Hematopoietic multipotent progenitor cell treated with erythropoietin and hydrocortisone succinate and interleukin-3 and kit ligand, for 6 days (in vitro differentiated cells): ENCODE results near the gene DLAT.

ENCODE experiments used
- DNase-seq: peaks from one replicate; pipeline ENCODE4 v3.0.0-alpha.2; 2015

DLAT gene

DNA sequence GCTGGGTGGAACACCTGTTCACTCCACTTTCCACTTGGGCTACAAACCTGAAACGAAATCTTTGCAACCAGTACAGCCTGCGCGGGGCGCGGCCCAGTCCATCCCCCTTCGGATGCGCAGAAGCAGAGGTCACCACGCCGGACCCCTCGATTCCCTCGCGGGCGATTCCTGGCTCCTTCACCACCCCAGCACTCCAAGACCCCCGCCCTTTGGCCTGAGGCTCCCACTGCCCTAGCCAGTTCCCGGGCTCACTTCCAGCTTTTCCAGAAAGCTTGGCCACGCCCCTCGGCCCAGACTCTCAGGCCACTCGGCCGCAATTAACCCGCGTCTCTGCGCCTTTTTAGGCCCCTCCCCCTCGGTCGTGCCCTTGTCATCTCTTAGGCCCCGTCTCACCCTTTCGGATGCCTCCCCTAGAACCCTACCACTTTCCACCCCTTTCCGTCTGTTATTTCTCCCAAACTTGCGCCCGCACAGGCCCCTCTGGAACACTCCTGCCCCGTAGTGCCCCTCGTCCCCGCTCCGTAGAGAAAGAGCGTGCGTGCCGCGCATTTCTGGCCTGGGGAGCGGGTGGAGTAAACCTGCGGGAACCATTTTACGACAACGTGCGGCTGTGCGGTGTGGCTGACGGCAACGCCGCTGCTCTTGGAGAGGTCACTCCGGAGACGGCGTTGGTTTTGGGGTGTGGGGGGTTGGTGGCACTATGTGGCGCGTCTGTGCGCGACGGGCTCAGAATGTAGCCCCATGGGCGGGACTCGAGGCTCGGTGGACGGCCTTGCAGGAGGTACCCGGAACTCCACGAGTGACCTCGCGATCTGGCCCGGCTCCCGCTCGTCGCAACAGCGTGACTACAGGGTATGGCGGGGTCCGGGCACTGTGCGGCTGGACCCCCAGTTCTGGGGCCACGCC lies at the start of gene DLAT:
TSS of gene DLAT (plus strand) at position 636 of the 906 bp plus-strand sequence. CDS start at position 701, 65 bp downstream.
- DNase-seq, result peak; percentile 97

DNA sequence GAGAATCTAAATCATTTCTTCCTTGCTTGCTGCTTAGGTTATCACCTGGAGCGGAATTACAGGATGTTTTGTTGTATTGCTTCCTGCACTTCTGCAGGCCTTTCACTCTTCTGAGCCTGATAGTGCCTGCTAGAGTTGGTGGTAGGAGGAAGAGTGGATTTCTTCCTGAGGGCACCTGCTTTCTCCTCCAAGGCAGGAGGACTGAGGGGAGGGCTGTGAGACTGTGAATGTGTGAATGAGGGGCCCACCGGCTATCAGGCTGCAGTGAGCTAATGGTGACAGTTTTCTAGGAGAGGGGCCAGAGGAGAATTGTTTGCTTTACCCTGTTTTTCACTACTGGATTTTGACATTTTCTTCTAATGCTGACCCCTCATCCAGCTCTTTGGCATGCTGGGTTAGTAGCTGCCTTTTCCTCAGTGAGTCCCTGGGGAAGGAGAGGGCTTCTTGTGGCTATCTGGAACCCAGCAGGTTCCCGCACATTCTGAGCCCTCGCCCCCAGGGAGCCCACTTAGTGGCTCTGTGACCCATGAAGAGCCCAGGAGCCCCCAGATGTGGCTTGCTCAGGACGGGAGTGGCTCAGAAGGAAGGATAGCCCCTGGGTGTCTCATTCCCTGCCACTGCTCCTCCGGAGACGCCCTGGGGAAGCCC lies 49.0 kb upstream of the DLAT start:
- no peak for DNase-seq

DNA sequence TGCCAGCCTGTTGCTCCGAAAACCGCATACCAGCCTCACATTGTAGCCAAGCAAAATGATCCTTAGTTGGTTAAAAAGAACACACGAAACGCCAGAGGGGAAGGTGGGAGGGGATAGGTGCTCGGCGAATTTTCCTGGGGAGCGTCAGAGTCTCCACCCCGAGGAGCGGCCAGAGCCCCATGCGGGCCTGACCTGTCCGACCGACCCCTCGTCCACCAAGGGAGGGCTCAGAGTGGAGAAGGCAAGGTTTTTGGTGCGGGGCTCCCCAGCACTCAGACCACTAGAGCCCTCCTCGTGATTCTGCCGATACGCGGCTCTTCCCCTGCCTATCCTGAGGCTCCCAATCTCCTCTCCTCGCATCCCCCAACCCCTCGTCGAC lies 48.5 kb upstream of the DLAT start:
- no peak for DNase-seq

GRCh38 chr11:111977146-111978027 lies 47.8 kb upstream of the DLAT start:
- peak; percentile 35 for DNase-seq

- no peak for DNase-seq
Measured at GRCh38 chr11:111978028-111978771, 47.0 kb upstream of the DLAT start.

DNA sequence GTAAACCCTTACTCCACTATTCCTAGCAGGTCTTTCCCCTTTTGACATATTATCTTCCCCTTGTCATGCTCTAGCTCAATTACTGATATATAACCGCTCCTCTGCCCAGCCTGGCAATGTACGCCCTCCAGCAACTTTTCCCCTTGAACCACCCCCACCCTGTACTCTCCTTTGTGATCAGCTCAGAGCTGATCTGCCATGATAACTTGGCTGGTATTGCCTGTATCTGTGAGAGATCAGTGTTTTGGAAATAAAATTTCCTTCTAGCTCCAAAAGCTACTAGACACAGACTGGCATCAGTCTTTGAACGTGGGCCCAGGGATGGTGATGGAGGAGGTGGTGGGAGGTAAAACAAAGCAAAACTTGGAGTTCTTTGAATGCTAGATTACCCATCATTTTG lies 45.1 kb upstream of the DLAT start:
- no peak for DNase-seq

DNA sequence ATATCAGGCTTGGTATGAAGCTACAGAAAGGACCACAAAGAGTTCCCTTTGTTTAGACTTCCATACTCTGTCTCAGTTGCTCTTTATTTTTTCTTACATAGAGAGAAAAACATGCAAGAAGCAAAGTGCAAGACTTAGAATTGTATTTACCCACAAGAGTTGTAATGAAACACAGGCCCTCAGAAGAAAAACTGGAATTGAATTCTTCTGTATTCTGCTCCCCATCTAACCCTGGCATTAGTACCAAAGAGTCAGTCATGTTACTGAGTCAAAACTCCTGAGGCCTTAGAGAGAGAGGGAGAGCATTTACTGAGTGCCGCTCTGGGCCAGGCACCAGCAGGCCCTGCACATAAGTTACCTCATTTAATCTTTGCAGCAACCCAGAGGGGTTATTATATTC lies 43.9 kb upstream of the DLAT start:
- DNase-seq, result no peak

- DNase-seq, result peak; percentile 77
Measured at GRCh38 chr11:111982019-111982464, 43.2 kb upstream of the DLAT start.

- DNase-seq, result no peak
Measured at GRCh38 chr11:111982541-111983186, 42.5 kb upstream of the DLAT start.

DNA sequence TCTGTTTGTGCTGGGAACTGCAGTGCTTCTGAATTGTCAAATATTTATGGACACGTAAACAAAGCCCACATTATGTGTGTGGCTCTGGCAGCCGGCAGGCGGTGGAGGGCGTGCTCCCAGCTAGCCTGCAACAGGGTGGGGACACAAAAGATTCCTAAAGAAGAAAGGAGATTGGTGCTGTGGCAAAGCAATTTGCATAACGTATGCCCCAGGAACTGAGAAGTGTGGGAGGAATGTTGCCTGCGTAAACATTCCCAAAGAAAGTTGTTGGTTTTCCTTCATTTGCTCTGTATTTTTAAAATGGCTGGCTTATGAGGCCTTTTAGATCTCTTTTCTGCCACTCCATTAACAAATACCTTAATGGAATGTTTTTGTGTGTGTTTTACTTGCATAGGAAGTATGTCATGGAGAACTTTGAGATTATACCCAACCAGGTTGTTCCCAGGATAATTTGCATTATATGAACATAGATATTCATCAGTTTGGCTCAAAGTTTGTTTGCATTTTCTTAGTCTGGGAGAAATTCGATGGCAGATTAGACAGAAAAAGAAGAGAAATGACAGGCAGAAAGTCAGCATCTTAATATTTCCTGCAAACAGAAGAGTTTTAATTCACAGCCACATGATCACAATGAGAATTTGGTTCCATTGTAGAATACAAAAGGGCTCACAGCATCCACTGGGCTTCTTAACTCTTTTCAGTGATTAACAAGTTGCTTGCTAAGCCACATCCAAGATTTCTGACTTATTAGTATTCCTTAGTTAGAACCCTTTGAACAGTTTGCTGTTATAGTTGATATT lies 41.8 kb upstream of the DLAT start:
- DNase-seq, result no peak

DNA sequence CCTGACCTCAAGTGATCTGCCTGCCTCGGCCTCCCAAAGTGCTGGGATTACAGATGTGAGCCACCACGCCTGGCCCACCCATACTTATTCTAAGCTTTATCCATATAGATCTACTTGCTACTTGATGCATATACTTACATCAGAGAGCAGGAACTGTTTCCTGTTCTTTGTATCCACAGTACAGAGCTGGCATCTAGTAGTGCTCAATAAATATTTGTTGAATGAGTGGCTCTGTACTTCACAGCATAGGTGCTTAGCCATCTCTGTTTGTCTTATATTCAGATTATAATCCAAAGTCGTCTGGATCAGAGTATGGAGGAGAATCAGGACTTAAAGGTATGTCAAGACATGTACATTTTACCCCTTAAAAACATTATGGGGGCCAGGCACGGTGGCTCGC lies 38.6 kb upstream of the DLAT start:
- DNase-seq, result no peak

DNA sequence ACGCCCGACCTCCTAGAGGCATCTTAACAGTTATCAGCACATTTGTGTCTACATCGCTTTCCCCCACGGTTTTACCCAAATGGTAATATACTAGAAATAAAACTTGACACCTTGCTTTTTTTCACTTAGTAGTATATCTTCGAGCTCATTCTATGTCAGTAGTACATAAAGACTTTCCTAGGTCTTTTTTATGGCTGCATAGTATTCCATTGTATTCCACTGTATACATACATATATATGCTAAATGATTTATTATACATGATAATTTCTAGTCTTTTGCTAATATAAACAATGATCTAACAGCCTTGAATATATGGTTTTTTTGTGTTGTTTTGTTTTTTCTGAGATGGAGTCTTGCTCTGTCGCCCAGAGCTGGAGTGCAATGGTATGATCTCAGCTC lies 34.8 kb upstream of the DLAT start:
- DNase-seq, result no peak

DNA sequence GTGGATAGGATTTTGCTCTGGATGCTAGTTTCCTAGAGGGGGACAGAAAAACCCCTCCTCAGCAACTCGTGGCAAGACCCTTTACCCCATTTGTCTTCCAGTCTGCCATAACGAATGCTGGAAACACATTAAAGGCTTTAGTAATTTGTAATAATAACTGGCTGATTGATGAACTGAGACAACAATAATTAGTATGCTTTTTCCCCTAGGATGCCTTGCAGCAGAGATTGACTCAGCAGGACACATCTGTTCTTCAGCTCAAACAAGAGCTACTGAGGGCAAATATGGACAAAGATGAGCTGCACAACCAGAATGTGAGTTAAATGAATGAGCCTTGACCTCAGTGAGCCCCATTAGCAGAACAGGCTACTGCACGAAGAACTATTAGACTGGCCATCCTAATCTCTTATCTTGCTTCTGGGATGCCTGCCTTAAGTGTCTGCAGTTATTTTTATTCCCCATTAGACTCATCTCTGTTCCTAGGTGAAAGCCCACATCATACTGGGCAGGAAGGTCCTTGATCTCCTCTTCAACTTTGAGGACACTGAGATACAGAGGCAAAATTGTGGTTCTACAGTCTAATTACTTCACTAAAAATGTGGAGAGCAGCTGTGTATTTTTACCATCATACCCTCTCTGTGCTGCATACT lies 32.9 kb upstream of the DLAT start:
- no peak for DNase-seq

GRCh38 chr11:111996129-111996528 lies 29.1 kb upstream of the DLAT start:
- no peak for DNase-seq

DNA sequence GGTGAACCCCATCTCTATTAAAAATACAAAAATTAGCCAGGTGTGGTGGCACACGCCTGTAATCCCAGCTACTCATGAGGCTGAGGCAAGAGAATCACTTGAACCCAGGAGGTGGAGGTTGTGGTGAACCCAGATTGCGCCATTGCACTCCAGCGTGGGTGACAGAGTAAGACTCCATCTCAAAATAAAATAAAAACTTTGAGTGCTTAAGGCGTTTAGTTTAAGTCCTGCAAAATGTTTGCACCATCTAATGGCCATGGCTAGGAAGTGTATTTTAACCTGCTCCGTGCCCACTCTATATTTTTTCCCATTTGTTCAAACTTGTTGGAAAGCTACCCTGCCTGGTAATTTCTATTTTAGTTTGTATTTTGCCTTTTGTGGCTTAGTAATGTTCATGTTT lies 28.5 kb upstream of the DLAT start:
- peak; percentile 56 for DNase-seq

- DNase-seq, result no peak
Measured at GRCh38 chr11:111999111-111999510, 26.1 kb upstream of the DLAT start.

GRCh38 chr11:112000703-112001102 lies 24.5 kb upstream of the DLAT start:
- no peak for DNase-seq

DNA sequence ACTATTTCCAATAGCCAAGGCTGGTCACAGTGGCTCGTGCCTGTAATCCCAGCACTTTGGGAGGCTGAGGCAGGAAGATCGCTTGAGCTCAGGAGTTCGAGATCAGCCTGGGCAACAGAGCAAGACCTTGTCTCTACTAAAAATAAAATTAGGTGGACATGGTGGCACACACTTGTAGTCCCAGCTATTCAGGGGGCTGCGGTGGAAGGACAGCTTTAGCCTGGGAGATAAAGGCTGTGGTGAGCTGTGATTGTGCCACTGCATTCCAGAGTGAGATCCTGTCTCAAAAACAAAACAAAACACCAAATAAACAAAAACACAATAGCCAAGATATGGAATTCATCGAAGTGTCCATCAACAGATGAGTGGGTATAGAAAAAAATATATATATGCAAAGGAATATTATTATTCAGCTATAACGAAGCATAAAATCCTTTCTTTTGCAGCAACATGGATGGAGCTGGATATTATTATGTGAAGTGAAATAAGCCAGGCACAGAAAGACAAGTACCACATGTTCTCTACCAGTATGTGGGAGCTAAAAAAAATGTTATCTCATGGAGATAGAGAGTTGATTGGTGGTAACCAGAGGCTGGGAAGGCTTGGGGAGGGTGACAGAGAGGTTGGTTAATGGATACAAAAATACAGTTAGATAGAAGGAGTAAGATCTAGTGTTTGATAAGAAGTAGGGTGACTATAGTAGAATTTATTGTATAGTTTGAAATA lies 22.6 kb upstream of the DLAT start:
- DNase-seq, result no peak

- DNase-seq, result peak; percentile 65
Measured at GRCh38 chr11:112004389-112004788, 20.8 kb upstream of the DLAT start.
